Measurements from ENCODE around the gene CCDC17. TPM values are rescaled to one million over a fixed set of nuclear protein-coding genes. Genes with fewer than 3 reads are reported as not detected.

CCDC17 gene
- total RNA-seq, 1 experiment from 2014 or later: 2.2 TPM

- H3K36me3 ChIP-seq (ENCODE audit: control insufficient read depth, insufficient read depth, low read length): peaks cover 15% of the 10 kb centered on the region
- H3K4me1 ChIP-seq (ENCODE audit: control insufficient read depth, insufficient read depth, low read length): no peaks in the 10 kb centered on the region
- no peak for ATAC-seq
- ChIA-PET CTCF (no interaction called here), POLR2A (no interaction called here)
- no TSS peak for BruUV-seq (replicated peaks)
- H3K27me3 ChIP-seq (ENCODE audit: control insufficient read depth, insufficient read depth, low read length): no peaks in the 10 kb centered on the region
- intact Hi-C loops (cut with micrococcal nuclease; ENCODE audit: unreplicated experiment) (no loop called here), in situ Hi-C loops (cut with HindIII; ENCODE audit: low pct_unique_long_range_greater_than_20kb, low sequenced_read_pairs) (no loop called here)
- no peak for DNase-seq (ENCODE audit: low read depth, low spot score)
- H3K27ac ChIP-seq (ENCODE audit: low read length): peak overlapping the region; percentile 29; the same call in 1 of the 2 replicates
- TF ChIP-seq CTCF (IDR thresholded peaks at IDR 0.05) (no peak), TCF7L2 (IDR thresholded peaks at IDR 0.05; ENCODE audit: low read depth, low read length) (no peak), SIN3A (IDR thresholded peaks at IDR 0.05; ENCODE audit: borderline replicate concordance, insufficient read depth, low read depth, low read length) (no peak), POLR2AphosphoS5 (IDR thresholded peaks at IDR 0.05; ENCODE audit: low read depth, low read length) (no peak; the same call in 1 of the 2 replicates), REST (IDR thresholded peaks at IDR 0.05; ENCODE audit: insufficient read depth in 1 of 2, low read depth in 2 of 2, low read length in 1 of 2) (no peak)
- no peak overlapping the region for H3K4me3 ChIP-seq (ENCODE audit: low read depth in 2 of 2, low read length in 2 of 2)
- no peaks in the 10 kb centered on the region for H3K9me3 ChIP-seq (ENCODE audit: control insufficient read depth, insufficient read depth, low read depth, low read length)
Observed at GRCh38 chr1:45619149-45619921, 4.5 kb downstream of the CCDC17 start.

- CTCF ChIA-PET: no interaction called here
- Histone ChIP-seq H3K4me3 (ENCODE audit: low read depth in 2 of 2, low read length in 2 of 2) (no peak overlapping the region), H3K27ac (ENCODE audit: low read length) (no peak overlapping the region), H3K9me3 (ENCODE audit: control insufficient read depth, insufficient read depth, low read depth, low read length) (no peaks in the 10 kb centered on the region), H3K4me1 (ENCODE audit: control insufficient read depth, insufficient read depth, low read length) (no peaks in the 10 kb centered on the region), H3K36me3 (ENCODE audit: control insufficient read depth, insufficient read depth, low read length) (peaks cover 15% of the 10 kb centered on the region), H3K27me3 (ENCODE audit: control insufficient read depth, insufficient read depth, low read length) (no peaks in the 10 kb centered on the region)
- POLR2A ChIA-PET: no interaction called here
- no peak for DNase-seq (ENCODE audit: low read depth, low spot score)
- intact Hi-C loops (cut with micrococcal nuclease; ENCODE audit: unreplicated experiment) (no loop called here), in situ Hi-C loops (cut with HindIII; ENCODE audit: low pct_unique_long_range_greater_than_20kb, low sequenced_read_pairs) (no loop called here)
- ATAC-seq: no peak
- TF ChIP-seq CTCF (IDR thresholded peaks at IDR 0.05) (no peak), POLR2AphosphoS5 (IDR thresholded peaks at IDR 0.05; ENCODE audit: low read depth, low read length) (peak; percentile 51), TCF7L2 (IDR thresholded peaks at IDR 0.05; ENCODE audit: low read depth, low read length) (no peak), SIN3A (IDR thresholded peaks at IDR 0.05; ENCODE audit: borderline replicate concordance, insufficient read depth, low read depth, low read length) (no peak)
- BruUV-seq (replicated peaks): TSS peak; percentile 20
Observed at GRCh38 chr1:45617618-45618017, 6.2 kb downstream of the CCDC17 start.
